HepG2 (cell line): ENCODE measurements around the gene TBC1D14. TPM values are rescaled to one million over a fixed set of nuclear protein-coding genes. Genes with fewer than 3 reads are reported as not detected.
A peak's percentile ranks its signal among the peaks of the same experiment; 100 is the strongest.

Experiments
- AHR ChIP-seq: IDR thresholded peaks from 2 replicates; pipeline ENCODE4 v1.6.1; 2018; ENCODE audit warnings: missing genetic modification reagents, missing compliant biosample characterization
- ATF7-NPFF ChIP-seq: sonication (generic); formaldehyde crosslinking; IDR thresholded peaks from 2 replicates; pipeline ENCODE4 v1.8.1; 2023; ENCODE audit warnings: mild to moderate bottlenecking, low read depth, missing genetic modification reagents, moderate library complexity
- CHCHD3 ChIP-seq: sonication (generic); formaldehyde crosslinking; IDR thresholded peaks from 2 replicates; pipeline ENCODE4 v1.8.0; 2022; ENCODE audit warnings: mild to moderate bottlenecking, missing genetic modification reagents, moderate library complexity
- CREB1 ChIP-seq, 2 experiments: fragments of 450-650 bp in 1 of 2; IDR thresholded peaks; 2 replicates each; pipeline ENCODE4 v1.6.1; 2016 to 2017; ENCODE audit warnings: control low read depth in 1 of 2, mild to moderate bottlenecking in 1 of 2, missing compliant biosample characterization in 1 of 2, missing genetic modification characterization in 1 of 2
- DPF2 ChIP-seq: sonication (generic); formaldehyde crosslinking; IDR thresholded peaks from 2 replicates; pipeline ENCODE4 v1.4.0; 2020; ENCODE audit warnings: mild to moderate bottlenecking, low read depth, missing genetic modification reagents, borderline replicate concordance
- FOSL2 ChIP-seq: sonication (generic); formaldehyde crosslinking; IDR thresholded peaks from 2 replicates; pipeline ENCODE4 v1.4.0; 2020; ENCODE audit warnings: missing genetic modification reagents
- HES4 ChIP-seq: sonication (generic); formaldehyde crosslinking; IDR thresholded peaks from 2 replicates; pipeline ENCODE4 v1.9.0; 2021; ENCODE audit warnings: mild to moderate bottlenecking, missing genetic modification reagents, borderline replicate concordance
- KDM2A ChIP-seq: sonication (generic); formaldehyde crosslinking; IDR thresholded peaks from 2 replicates; pipeline ENCODE4 v1.4.0; 2020; ENCODE audit warnings: low read depth, missing genetic modification reagents, borderline replicate concordance
- MEIS2 ChIP-seq: sonication (generic); formaldehyde crosslinking; IDR thresholded peaks from 2 replicates; pipeline ENCODE4 v1.9.0; 2021; ENCODE audit warnings: mild to moderate bottlenecking, missing genetic modification reagents
- NCOA1 ChIP-seq: sonication (generic); formaldehyde crosslinking; IDR thresholded peaks from 2 replicates; pipeline ENCODE4 v1.9.0; 2021; ENCODE audit warnings: missing genetic modification reagents
- NFATC3 ChIP-seq: sonication (generic); formaldehyde crosslinking; IDR thresholded peaks from 2 replicates; pipeline ENCODE4 v1.5.1; 2020; ENCODE audit warnings: mild to moderate bottlenecking, missing genetic modification reagents
- NFE2 ChIP-seq: sonication (generic); formaldehyde crosslinking; IDR thresholded peaks from 2 replicates; pipeline ENCODE4 v1.4.0; 2020; ENCODE audit warnings: missing genetic modification reagents
- SIN3A ChIP-seq: IDR thresholded peaks from 2 replicates; pipeline ENCODE4 v1.6.1; 2011; ENCODE audit warnings: low read depth, mild to moderate bottlenecking, control low read depth, low read length, borderline replicate concordance
- SP2 ChIP-seq: sonication (generic); formaldehyde crosslinking; IDR thresholded peaks from 2 replicates; pipeline ENCODE4 v1.5.1; 2020; ENCODE audit warnings: mild to moderate bottlenecking, missing genetic modification reagents
- TEAD2 ChIP-seq: sonication (generic); formaldehyde crosslinking; IDR thresholded peaks from 2 replicates; pipeline ENCODE4 v1.9.0; 2021; ENCODE audit warnings: missing genetic modification reagents
- ZFP90 ChIP-seq: sonication (generic); formaldehyde crosslinking; IDR thresholded peaks from 2 replicates; pipeline ENCODE4 v1.8.0; 2022; ENCODE audit warnings: missing genetic modification reagents, mild to moderate bottlenecking, inconsistent platforms, borderline replicate concordance
- ZNF207 ChIP-seq: fragments of 450-650 bp; IDR thresholded peaks from 2 replicates; pipeline ENCODE4 v1.6.1; 2016; ENCODE audit warnings: antibody characterized with exemption, borderline replicate concordance
- ZNF24 ChIP-seq: fragments of 450-650 bp; IDR thresholded peaks from 2 replicates; pipeline ENCODE4 v1.6.1; 2017; ENCODE audit warnings: antibody characterized with exemption, mild to moderate bottlenecking
- ZNF543 ChIP-seq: sonication (generic); formaldehyde crosslinking; IDR thresholded peaks from 2 replicates; pipeline ENCODE4 v1.4.0; 2020; ENCODE audit warnings: mild to moderate bottlenecking, missing genetic modification reagents
- ZNF550 ChIP-seq: sonication (generic); formaldehyde crosslinking; IDR thresholded peaks from 2 replicates; pipeline ENCODE4 v1.4.0; 2020; ENCODE audit warnings: mild to moderate bottlenecking, missing genetic modification reagents, borderline replicate concordance
- ZNF629 ChIP-seq: sonication (generic); formaldehyde crosslinking; conservative IDR thresholded peaks from 2 replicates; pipeline ENCODE4 v1.5.0; 2020; ENCODE audit warnings: missing genetic modification reagents
- ZNF740 ChIP-seq: sonication (generic); formaldehyde crosslinking; IDR thresholded peaks from 2 replicates; pipeline ENCODE4 v1.4.0; 2020; ENCODE audit warnings: missing genetic modification reagents
- ZNF878 ChIP-seq: sonication (generic); formaldehyde crosslinking; IDR thresholded peaks from 2 replicates; pipeline ENCODE4 v1.8.1; 2023; ENCODE audit warnings: mild to moderate bottlenecking, missing genetic modification reagents, moderate library complexity
- polyA plus RNA-seq, 8 experiments: library from polyadenylated mRNA; depleted of rRNA in 3 of 8; stranded (reverse) in 7 of 8; unstranded in 1 of 8; fragments of >200 nt; fragmentation: Illumina TruSeq in 4 of 8; extraction: Trizol in 4 of 8; gene quantifications; 2 replicates each; pipeline versions ENCODE4 v1.2.1 to v1.2.3, GENCODE V29; 2011 to 2016; ENCODE audit warnings: low read depth in 4 of 8, missing spikeins in 1 of 8, mixed read lengths in 1 of 8; ENCODE audit not compliant: insufficient read depth in 1 of 8
- total RNA-seq, 5 experiments: library from RNA; depleted of rRNA; stranded (reverse); fragments of >200 nt; fragmentation: Illumina TruSeq; extraction: Trizol; gene quantifications; 2 replicates each; pipeline ENCODE4 v1.2.3, GENCODE V29; 2016; ENCODE audit warnings: low read depth in 1 of 5
- TF ChIP-seq, protein P1 (sequence below): sonication (generic); formaldehyde crosslinking; IDR thresholded peaks from 2 replicates; pipeline ENCODE4 v1.4.0; 2020; ENCODE audit warnings: missing genetic modification reagents, borderline replicate concordance
- TF ChIP-seq, protein P2 (sequence below): IDR thresholded peaks from 2 replicates; pipeline ENCODE4 v1.6.1; 2016; ENCODE audit warnings: missing compliant biosample characterization, missing genetic modification reagents, borderline replicate concordance

TBC1D14 gene
- total and polyA plus RNA-seq, 2 of the 13 experiments (the other 11 are each of a cell fraction or from before 2014, with no cell fraction given) = 29.5 to 46.5 TPM

DNA sequence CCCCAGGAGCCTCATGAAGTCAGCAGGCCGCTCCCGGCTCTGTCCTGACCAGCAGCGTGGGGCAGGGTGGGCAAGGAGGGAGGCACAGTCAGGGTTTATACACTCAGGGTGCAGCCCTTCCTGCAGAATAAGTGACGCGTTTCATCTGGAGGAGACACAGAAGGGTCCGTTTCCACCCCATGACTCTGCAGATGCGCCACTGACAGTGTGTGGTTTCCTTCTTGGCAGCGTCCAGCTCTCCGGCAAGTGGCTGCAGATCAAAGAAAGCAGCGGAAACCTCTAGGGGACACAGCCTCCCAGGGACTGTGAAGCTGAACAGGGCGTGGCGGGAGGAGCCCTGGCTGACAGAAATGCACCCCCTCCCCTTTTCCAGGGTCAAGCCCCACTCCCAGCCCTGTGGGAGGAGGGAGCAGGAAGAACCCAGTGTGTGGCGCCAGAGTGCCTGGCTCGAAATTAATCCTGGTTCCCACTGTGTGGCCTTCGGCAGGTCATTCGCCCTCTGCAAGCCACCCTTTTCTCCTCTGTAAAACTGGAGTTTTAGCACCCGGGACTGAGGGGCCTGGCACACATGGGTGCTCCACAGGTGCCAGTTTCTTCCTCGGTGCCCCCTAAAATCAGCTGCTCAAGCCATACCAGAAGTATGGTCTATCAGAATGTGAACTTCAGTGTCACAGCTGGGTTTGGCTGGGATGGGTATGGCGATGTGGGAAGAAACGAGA, 17.3 kb upstream of the TBC1D14 start (continued):
- no peak for TF ChIP-seq ZFP90 (CRISPR knock-in tag)
- TF ChIP-seq NFATC3 = no peak
- no peak for TF ChIP-seq TEAD2 (CRISPR knock-in tag)
- no peak for TF ChIP-seq ZNF24
- no peak for TF ChIP-seq CHCHD3 (CRISPR knock-in tag)
- TF ChIP-seq SIN3A = 0 out of 2 replicates have a peak, but pooled peaks have one; percentile 32
- TF ChIP-seq NFE2 (CRISPR knock-in tag) = peak; percentile 26
- TF ChIP-seq, protein P1, sequence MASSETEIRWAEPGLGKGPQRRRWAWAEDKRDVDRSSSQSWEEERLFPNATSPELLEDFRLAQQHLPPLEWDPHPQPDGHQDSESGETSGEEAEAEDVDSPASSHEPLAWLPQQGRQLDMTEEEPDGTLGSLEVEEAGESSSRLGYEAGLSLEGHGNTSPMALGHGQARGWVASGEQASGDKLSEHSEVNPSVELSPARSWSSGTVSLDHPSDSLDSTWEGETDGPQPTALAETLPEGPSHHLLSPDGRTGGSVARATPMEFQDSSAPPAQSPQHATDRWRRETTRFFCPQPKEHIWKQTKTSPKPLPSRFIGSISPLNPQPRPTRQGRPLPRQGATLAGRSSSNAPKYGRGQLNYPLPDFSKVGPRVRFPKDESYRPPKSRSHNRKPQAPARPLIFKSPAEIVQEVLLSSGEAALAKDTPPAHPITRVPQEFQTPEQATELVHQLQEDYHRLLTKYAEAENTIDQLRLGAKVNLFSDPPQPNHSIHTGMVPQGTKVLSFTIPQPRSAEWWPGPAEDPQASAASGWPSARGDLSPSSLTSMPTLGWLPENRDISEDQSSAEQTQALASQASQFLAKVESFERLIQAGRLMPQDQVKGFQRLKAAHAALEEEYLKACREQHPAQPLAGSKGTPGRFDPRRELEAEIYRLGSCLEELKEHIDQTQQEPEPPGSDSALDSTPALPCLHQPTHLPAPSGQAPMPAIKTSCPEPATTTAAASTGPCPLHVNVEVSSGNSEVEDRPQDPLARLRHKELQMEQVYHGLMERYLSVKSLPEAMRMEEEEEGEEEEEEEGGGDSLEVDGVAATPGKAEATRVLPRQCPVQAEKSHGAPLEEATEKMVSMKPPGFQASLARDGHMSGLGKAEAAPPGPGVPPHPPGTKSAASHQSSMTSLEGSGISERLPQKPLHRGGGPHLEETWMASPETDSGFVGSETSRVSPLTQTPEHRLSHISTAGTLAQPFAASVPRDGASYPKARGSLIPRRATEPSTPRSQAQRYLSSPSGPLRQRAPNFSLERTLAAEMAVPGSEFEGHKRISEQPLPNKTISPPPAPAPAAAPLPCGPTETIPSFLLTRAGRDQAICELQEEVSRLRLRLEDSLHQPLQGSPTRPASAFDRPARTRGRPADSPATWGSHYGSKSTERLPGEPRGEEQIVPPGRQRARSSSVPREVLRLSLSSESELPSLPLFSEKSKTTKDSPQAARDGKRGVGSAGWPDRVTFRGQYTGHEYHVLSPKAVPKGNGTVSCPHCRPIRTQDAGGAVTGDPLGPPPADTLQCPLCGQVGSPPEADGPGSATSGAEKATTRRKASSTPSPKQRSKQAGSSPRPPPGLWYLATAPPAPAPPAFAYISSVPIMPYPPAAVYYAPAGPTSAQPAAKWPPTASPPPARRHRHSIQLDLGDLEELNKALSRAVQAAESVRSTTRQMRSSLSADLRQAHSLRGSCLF = no peak
- TF ChIP-seq, protein P2, sequence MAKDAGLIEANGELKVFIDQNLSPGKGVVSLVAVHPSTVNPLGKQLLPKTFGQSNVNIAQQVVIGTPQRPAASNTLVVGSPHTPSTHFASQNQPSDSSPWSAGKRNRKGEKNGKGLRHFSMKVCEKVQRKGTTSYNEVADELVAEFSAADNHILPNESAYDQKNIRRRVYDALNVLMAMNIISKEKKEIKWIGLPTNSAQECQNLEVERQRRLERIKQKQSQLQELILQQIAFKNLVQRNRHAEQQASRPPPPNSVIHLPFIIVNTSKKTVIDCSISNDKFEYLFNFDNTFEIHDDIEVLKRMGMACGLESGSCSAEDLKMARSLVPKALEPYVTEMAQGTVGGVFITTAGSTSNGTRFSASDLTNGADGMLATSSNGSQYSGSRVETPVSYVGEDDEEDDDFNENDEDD (CRISPR knock-in tag) = peak; percentile 42; the same call in 1 of the 2 replicates
- TF ChIP-seq HES4 (CRISPR knock-in tag) = no peak
- TF ChIP-seq KDM2A (CRISPR knock-in tag) = peak; percentile 67
- TF ChIP-seq ZNF207 = no peak
- no peak for TF ChIP-seq SP2 (CRISPR knock-in tag)
- no peak; the same call in 1 of the 2 replicates for TF ChIP-seq DPF2 (CRISPR knock-in tag)
- TF ChIP-seq MEIS2 (CRISPR knock-in tag) = no peak
- peak; percentile 91 for TF ChIP-seq ZNF543 (CRISPR knock-in tag)
- TF ChIP-seq FOSL2 (CRISPR knock-in tag) = peak; percentile 48
- no peak for TF ChIP-seq NCOA1 (CRISPR knock-in tag)
- no peak for TF ChIP-seq ZNF550 (CRISPR knock-in tag)
- 0 out of 2 replicates have a peak, but pooled peaks have one; percentile 22 for TF ChIP-seq ZNF878
- TF ChIP-seq CREB1 (IDR thresholded peaks at IDR 0.05) = no peak
- no peak for TF ChIP-seq CREB1 (CRISPR knock-in tag; IDR thresholded peaks at IDR 0.05)
- TF ChIP-seq AHR (CRISPR knock-in tag) = peak; percentile 22; the same call in 1 of the 2 replicates
- no peak for TF ChIP-seq ZNF740 (CRISPR knock-in tag)
- TF ChIP-seq ZNF629 (CRISPR knock-in tag) = no peak
- TF ChIP-seq ATF7-NPFF (CRISPR knock-in tag) = peak; percentile 70
